WTC11 (cell line): Measurements from ENCODE around the gene TMEM164. TPM values are rescaled to one million over a fixed set of nuclear protein-coding genes. Genes with fewer than 3 reads are reported as not detected.

Experiments
- ATAC-seq: fragments of 200-7000 bp; cut with Tn5 transposase; 2 replicates; pipeline ENCODE4 v1.10.0; 2021; ENCODE audit warnings: mild to moderate bottlenecking, moderate library complexity
- CTCF ChIA-PET: fragments of 300-600 bp; sonication (Branson Sonifier 250); formaldehyde crosslinking; loops from one replicate; lab custom pipeline; 2021; ENCODE audit warnings: antibody characterized with exemption; lab: Charles Lee
- POLR2A ChIA-PET: fragments of 350-600 bp; sonication (Branson Sonifier 250); formaldehyde crosslinking; loops from one replicate; lab custom pipeline; 2021; ENCODE audit warnings: antibody characterized with exemption; lab: Charles Lee
- DNase-seq: peaks from one replicate; pipeline ENCODE4 v3.0.0; 2021; ENCODE audit warnings: low spot score
- H3K27ac Mint-ChIP-seq: 2 replicates; pipeline ENCODE4 v1.8.0; 2021; ENCODE audit warnings: mixed read lengths
- H3K27me3 Mint-ChIP-seq: 2 replicates; pipeline ENCODE4 v1.8.0; 2021; ENCODE audit warnings: low read depth, mild to moderate bottlenecking, moderate library complexity, mixed read lengths
- H3K36me3 Mint-ChIP-seq: 2 replicates; pipeline ENCODE4 v1.8.0; 2021; ENCODE audit warnings: mixed read lengths
- H3K4me1 Mint-ChIP-seq: 2 replicates; pipeline ENCODE4 v1.8.0; 2022; ENCODE audit warnings: mixed read lengths
- H3K4me3 Mint-ChIP-seq: 2 replicates; pipeline ENCODE4 v1.8.0; 2021; ENCODE audit warnings: mild to moderate bottlenecking, moderate library complexity, mixed read lengths
- H3K9me3 Mint-ChIP-seq: 2 replicates; pipeline ENCODE4 v1.8.0; 2021; ENCODE audit warnings: mixed read lengths
- ARID4B ChIP-seq: sonication (generic); formaldehyde crosslinking; IDR thresholded peaks from 2 replicates; pipeline ENCODE4 v1.8.0; 2023; ENCODE audit warnings: missing genetic modification reagents, mild to moderate bottlenecking, borderline replicate concordance
- ATF1 ChIP-seq: sonication (generic); formaldehyde crosslinking; IDR thresholded peaks from 2 replicates; pipeline ENCODE4 v1.8.1; 2023; ENCODE audit warnings: mild to moderate bottlenecking, moderate library complexity, missing genetic modification reagents
- E2F4 ChIP-seq: sonication (generic); formaldehyde crosslinking; IDR thresholded peaks from 2 replicates; pipeline ENCODE4 v1.8.1; 2022; ENCODE audit warnings: low read depth, mild to moderate bottlenecking, moderate library complexity, missing genetic modification reagents, borderline replicate concordance
- FOXP1 ChIP-seq: sonication (generic); formaldehyde crosslinking; IDR thresholded peaks from 2 replicates; pipeline ENCODE4 v1.8.0; 2022; ENCODE audit warnings: missing genetic modification reagents, mild to moderate bottlenecking, moderate library complexity, borderline replicate concordance
- IRF2 ChIP-seq: sonication (generic); formaldehyde crosslinking; IDR thresholded peaks from 2 replicates; pipeline ENCODE4 v1.8.0; 2022; ENCODE audit warnings: low read depth, missing genetic modification reagents, borderline replicate concordance
- KAT7 ChIP-seq: sonication (generic); formaldehyde crosslinking; IDR thresholded peaks from 2 replicates; pipeline ENCODE4 v1.8.1; 2023; ENCODE audit warnings: missing genetic modification reagents, mild to moderate bottlenecking, borderline replicate concordance
- MYBL2 ChIP-seq: sonication (generic); formaldehyde crosslinking; IDR thresholded peaks from 2 replicates; pipeline ENCODE4 v1.8.1; 2023; ENCODE audit warnings: mild to moderate bottlenecking, moderate library complexity, missing genetic modification reagents
- NFATC4 ChIP-seq: fragments of 250-450 bp; sonication (Bioruptor Pico); IDR thresholded peaks from 2 replicates; pipeline ENCODE4 v1.9.0; 2021; ENCODE audit warnings: mild to moderate bottlenecking
- NFE2L1 ChIP-seq: sonication (generic); formaldehyde crosslinking; IDR thresholded peaks from 2 replicates; pipeline ENCODE4 v1.8.1; 2023; ENCODE audit warnings: missing genetic modification reagents
- NR2C2 ChIP-seq: sonication (generic); formaldehyde crosslinking; IDR thresholded peaks from 2 replicates; pipeline ENCODE4 v1.8.0; 2022; ENCODE audit warnings: mild to moderate bottlenecking, missing genetic modification reagents
- OVOL2 ChIP-seq: fragments of 250-450 bp; sonication (Bioruptor Pico); IDR thresholded peaks from 2 replicates; pipeline ENCODE4 v1.9.0; 2021; ENCODE audit warnings: mild to moderate bottlenecking, borderline replicate concordance
- PRRX2 ChIP-seq: fragments of 250-450 bp; sonication (Bioruptor Pico); IDR thresholded peaks from 2 replicates; pipeline ENCODE4 v1.8.0; 2021; ENCODE audit warnings: mild to moderate bottlenecking
- RORB ChIP-seq: fragments of 250-450 bp; sonication (Bioruptor Pico); IDR thresholded peaks from 2 replicates; pipeline ENCODE4 v1.9.0; 2021; ENCODE audit warnings: mild to moderate bottlenecking
- SOX15 ChIP-seq: fragments of 250-450 bp; sonication (Bioruptor Pico); IDR thresholded peaks from 2 replicates; pipeline ENCODE4 v1.9.0; 2021; ENCODE audit warnings: mild to moderate bottlenecking
- SP1 ChIP-seq: sonication (generic); formaldehyde crosslinking; conservative IDR thresholded peaks from 2 replicates; pipeline ENCODE4 v1.8.1; 2022; ENCODE audit warnings: missing genetic modification reagents
- TCF7 ChIP-seq: sonication (generic); formaldehyde crosslinking; IDR thresholded peaks from 2 replicates; pipeline ENCODE4 v1.8.0; 2022; ENCODE audit warnings: mild to moderate bottlenecking, low read depth, missing genetic modification reagents, moderate library complexity
- TP53 ChIP-seq: sonication (generic); formaldehyde crosslinking; IDR thresholded peaks from 2 replicates; pipeline ENCODE4 v1.8.1; 2023; ENCODE audit warnings: mild to moderate bottlenecking, missing genetic modification reagents
- USF1 ChIP-seq: sonication (generic); formaldehyde crosslinking; IDR thresholded peaks from 2 replicates; pipeline ENCODE4 v1.8.0; 2022; ENCODE audit warnings: mild to moderate bottlenecking, missing genetic modification reagents
- ZBTB21 ChIP-seq: sonication (generic); formaldehyde crosslinking; IDR thresholded peaks from 2 replicates; pipeline ENCODE4 v1.8.1; 2023; ENCODE audit warnings: mild to moderate bottlenecking, missing genetic modification reagents, borderline replicate concordance
- ZMAT4 ChIP-seq: fragments of 250-450 bp; sonication (Bioruptor Pico); IDR thresholded peaks from 2 replicates; pipeline ENCODE4 v1.9.0; 2021; ENCODE audit warnings: mild to moderate bottlenecking
- ZNF425 ChIP-seq: fragments of 250-450 bp; sonication (Bioruptor Pico); conservative IDR thresholded peaks from 2 replicates; pipeline ENCODE4 v1.9.0; 2021; ENCODE audit warnings: mild to moderate bottlenecking
- ZSCAN18 ChIP-seq: fragments of 250-450 bp; sonication (Bioruptor Pico); IDR thresholded peaks from 2 replicates; pipeline ENCODE4 v2.1.2; 2022; ENCODE audit warnings: mild to moderate bottlenecking, moderate library complexity
- total RNA-seq: library from RNA; stranded (reverse); gene quantifications from 3 replicates; pipeline ENCODE4 v1.2.3, GENCODE V29; 2021

Gene TMEM164
- total RNA-seq, 1 experiment from 2014 or later, result 16.0 TPM

- TF ChIP-seq ZNF425 (no peak), OVOL2 (no peak), SOX15 (CRISPR knock-in tag) (no peak), MYBL2 (CRISPR knock-in tag) (no peak), FOXP1 (CRISPR knock-in tag) (no peak), ARID4B (CRISPR knock-in tag) (no peak), ZMAT4 (CRISPR knock-in tag) (no peak), PRRX2 (CRISPR knock-in tag) (no peak), NFATC4 (no peak), RORB (CRISPR knock-in tag) (no peak)
These were observed 53.5 kb downstream of the TMEM164 start (continued) for GRCh38 chrX:110056419-110056818.

GRCh38 chrX:110059410-110059809, 56.5 kb downstream of the TMEM164 start:
- no peak for TF ChIP-seq SP1 (CRISPR knock-in tag)
- no peak for TF ChIP-seq ATF1 (CRISPR knock-in tag)
- TF ChIP-seq NFE2L1 (CRISPR knock-in tag), result no peak
- no peak for TF ChIP-seq TP53 (CRISPR knock-in tag)
- TF ChIP-seq TCF7 (CRISPR knock-in tag), result no peak
- TF ChIP-seq PRRX2 (CRISPR knock-in tag), result no peak
- TF ChIP-seq ZBTB21 (CRISPR knock-in tag), result no peak
- TF ChIP-seq IRF2, result no peak
- ATAC-seq (no peak), DNase-seq (no peak)
- Mint-ChIP-seq H3K4me1 (no peaks in the 10 kb centered on the region), H3K27ac (no peak overlapping the region), H3K4me3 (no peak overlapping the region), H3K36me3 (no peaks in the 10 kb centered on the region), H3K9me3 (no peaks in the 10 kb centered on the region), H3K27me3 (no peaks in the 10 kb centered on the region)
- POLR2A ChIA-PET, result no interaction called here
- CTCF ChIA-PET, result no interaction called here

GRCh38 chrX:110060317-110060716, 57.4 kb downstream of the TMEM164 start:
- Mint-ChIP-seq H3K27ac (no peak overlapping the region), H3K9me3 (no peaks in the 10 kb centered on the region), H3K4me1 (no peaks in the 10 kb centered on the region), H3K4me3 (no peak overlapping the region), H3K36me3 (no peaks in the 10 kb centered on the region), H3K27me3 (no peaks in the 10 kb centered on the region)
- no peak for DNase-seq
- CTCF ChIA-PET, result no interaction called here
- no peak for ATAC-seq
- POLR2A ChIA-PET, result no interaction called here
- no peak for TF ChIP-seq NR2C2
- TF ChIP-seq USF1 (CRISPR knock-in tag), result no peak
- TF ChIP-seq IRF2, result no peak
- no peak for TF ChIP-seq NFE2L1 (CRISPR knock-in tag)
- TF ChIP-seq E2F4 (CRISPR knock-in tag), result no peak
- TF ChIP-seq KAT7 (CRISPR knock-in tag), result no peak
- TF ChIP-seq ZSCAN18 (CRISPR knock-in tag), result no peak
- no peak for TF ChIP-seq OVOL2
